HG02763 (cell line): Measurements from ENCODE around the gene ZKSCAN5.
A peak's percentile ranks its signal among the peaks of the same experiment; 100 is the strongest.

ENCODE experiments used
- ATAC-seq: cut with Tn5 transposase; IDR thresholded peaks from one replicate; pipeline ENCODE4 v1.9.1; 2021; ENCODE audit warnings: mild to moderate bottlenecking, moderate library complexity; ENCODE audit not compliant: unreplicated experiment

Gene ZKSCAN5

DNA sequence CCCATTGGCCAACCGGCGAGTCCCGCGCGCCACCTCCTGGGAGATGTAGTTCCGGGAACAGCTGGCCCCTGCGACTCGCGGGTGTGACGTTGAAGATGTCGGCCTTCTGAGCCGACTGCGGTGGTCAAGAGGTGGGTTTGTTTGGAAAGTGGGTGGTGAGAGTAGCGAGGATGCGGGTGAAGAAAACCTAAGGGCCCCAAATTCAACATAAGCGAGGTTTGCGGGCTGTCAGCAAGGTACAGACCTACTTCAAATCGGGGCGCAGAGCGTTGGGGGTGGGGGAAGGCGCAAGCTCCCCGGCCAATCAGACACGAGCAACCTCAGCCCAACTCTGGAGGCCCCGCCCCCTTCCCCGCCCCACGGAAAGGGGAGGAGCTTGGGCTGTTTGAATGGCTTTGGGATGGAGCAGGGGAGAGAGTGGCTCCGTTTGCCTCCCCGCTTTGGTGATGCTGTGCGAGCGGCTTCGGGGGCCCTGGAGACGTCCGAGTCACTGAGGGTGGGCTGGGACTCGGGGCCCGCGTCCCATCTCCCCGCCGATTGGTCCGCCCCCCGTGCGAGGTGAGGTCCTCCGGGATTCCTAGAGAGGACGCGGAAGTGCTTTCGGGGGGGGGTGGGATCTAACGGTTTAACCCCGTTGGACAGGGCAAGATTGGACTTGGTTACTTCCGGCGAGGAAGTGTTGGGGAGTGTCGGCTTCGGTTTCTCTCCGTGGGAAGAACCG is at the start of gene ZKSCAN5:
Gene ZKSCAN5 (plus strand): TSS at position 60 of the 721 bp plus-strand sequence. CDS start 1,383 bp downstream, outside the sequence.
- ATAC-seq, result peak; percentile 84

DNA sequence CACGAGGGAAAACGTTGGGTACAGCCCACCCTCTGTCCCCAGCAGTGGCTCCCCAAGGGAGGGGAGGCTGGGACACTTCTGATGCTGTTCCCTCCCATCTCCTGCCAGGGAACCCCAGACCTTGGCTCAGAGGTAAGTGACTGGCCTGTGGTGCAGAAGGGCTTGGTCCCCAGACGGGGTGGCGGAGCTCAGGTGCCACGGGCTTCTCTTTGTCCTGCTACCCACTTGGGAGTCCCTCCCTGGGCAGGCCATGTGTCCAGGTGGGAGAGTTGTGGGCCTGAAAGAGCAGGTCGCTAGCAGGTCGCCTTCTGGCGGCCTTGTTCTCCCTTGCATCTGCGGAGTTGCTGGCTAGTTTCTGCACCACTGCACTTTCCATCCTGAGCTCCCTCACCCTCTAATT is 48.6 kb upstream of the ZKSCAN5 start:
- no peak for ATAC-seq

DNA sequence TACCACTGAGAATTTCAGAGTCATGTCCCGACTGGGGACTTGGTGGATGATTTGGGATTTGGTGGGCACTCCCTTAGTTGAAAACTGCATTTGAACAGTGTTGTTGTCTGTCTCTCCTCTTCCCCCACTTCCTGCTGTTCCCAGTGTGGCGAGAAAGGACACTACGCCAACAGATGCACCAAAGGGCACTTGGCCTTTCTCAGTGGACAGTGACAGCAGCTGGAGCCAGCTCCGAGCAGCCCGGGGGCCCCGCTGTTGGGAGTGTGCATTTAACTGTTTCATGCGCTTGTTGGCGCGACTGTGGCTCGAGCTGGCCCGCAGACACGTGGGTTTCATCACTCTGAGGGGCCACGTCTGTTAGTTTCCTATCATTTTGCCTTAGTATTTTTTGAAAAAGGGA is 48.2 kb upstream of the ZKSCAN5 start:
- ATAC-seq, result no peak

DNA sequence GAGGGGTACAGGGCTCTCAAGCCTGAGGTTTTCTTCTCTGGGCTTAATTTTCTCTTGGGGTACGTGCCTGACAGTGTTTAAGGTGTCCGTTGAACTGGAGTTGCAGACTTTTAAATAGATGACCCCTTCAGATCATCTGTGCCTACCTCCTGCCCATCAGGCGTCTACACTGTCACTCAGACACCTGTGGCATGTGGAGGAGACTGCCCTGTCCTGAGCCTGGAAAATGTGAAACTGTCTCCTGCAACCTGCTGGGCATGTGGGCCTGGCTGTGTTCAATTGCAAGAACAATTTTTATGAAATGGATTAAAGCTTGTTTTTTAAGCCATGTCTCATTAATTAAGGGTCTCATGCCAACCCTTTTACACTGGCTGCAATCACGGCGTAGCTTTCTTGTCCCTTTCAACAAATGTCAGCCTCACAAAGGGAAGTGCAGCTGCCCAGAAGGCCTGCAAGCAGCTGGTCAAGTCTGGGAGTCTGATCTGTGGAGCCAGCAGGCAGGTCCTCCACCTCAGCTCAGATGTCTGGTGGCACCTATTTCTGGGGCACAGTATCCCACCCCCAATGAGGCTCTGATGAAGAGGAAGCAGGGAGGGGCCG is 47.3 kb upstream of the ZKSCAN5 start:
- no peak for ATAC-seq

DNA sequence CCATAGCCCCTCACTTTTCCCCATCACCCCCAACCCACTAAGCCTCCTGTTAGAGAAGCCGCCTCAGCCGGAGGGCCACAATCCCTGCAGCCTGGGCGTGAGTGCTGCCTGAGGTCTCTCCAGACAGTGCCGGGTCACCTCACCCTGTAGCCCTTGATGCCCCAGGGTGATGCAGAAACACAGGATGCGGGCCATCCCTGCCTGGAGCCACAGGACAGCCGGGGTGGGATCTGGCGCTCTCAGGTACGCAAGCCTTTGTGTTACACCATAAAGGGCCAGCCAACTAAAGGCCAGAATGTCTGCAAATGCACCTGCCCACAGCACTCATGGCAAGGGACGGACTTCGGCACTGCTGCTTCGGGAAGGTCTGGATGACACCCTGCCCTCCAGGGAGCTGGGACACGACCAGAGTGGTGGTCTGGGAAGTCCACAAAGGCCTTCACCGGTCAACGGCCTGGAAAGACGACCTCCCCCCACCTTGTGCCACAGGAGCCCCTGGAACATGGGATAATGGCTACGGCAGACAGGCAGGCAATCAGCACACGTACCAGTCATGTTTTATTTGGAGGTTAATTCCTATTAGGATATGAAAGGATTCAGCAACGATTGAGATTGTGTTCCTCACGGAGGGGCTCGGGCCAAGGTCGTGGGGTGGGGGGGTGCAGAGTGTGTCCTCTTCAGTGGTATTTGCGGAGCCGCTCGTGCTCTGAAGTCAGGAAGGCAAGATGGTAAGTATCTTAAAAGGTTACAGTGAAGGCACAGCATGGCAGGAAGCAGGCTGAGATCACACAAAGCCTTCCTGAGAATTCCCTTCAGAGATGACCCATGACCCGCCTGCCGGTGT is 46.6 kb upstream of the ZKSCAN5 start:
- no peak for ATAC-seq

DNA sequence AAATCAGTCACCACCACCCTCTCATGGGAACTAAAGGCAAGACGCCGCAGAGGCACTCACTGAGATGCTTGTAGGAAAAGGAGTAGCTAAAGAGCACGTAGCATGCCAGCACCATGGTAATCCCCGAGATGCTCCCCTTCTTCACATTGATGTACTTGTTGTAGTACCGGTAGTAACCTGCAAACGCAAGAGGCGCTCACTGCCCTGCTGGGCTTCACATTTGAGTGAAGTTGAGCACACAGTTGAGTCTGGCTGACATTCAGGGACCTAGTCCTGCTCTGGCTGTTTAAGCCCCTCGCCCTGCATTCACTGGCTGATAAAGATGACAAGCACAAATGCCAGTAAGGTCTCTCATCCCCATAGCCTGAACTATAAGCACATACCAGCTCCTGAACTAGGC is 45.4 kb upstream of the ZKSCAN5 start:
- ATAC-seq, result no peak

DNA sequence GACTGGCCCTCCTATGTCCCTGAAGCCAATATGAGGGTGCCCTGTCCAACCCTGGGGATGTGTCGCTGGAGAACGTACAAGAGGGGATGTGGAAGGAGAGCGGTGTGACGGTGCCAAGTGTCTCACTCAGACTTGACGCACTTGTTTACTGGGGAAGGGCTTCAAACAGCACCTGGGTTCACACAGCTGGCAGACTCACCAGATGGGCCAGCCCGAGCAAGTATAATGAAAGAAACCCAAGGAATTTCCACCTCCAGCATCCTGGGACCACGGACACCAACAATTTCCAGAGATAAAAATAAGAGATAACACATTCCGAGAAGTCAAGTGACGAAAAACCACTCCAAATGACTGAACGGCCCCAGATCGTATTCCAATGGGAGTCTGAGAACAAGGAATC is 43.8 kb upstream of the ZKSCAN5 start:
- no peak for ATAC-seq

DNA sequence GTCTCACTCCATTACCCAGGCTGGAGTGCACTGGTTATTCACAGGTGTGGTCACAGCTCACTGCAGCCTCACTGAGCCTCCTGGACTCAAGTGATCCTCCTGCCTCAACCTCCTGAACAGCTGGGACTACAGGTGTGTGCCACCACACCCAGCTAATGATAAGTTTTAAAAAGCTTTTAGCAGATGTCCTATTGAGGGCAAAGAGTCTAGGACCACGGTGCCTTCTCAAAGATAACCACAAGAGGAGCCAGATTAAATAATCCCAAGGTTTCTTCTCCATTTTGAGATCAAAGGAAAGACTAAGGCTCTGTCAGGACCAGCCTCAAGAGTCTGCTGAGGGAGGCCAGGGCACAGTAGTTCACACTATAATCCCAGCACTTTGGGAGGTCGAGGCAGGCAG is 43.2 kb upstream of the ZKSCAN5 start:
- no peak for ATAC-seq

DNA sequence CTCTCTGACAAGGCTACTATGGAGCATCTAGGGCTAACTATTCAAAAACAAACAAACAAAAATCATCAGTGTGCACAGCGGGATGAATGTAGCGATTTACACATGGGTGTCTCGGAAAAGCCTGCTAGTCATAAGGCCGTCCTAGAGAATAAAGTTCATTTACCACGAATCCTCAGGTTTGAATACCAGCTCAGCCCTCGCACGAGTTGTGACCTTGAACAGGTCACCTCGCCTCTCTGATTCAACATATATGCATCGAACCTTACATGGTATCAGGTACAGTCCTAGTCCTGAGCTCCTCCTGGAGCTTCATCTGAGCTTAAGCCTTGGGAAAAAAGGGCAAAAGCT is 39.1 kb upstream of the ZKSCAN5 start:
- no peak for ATAC-seq

DNA sequence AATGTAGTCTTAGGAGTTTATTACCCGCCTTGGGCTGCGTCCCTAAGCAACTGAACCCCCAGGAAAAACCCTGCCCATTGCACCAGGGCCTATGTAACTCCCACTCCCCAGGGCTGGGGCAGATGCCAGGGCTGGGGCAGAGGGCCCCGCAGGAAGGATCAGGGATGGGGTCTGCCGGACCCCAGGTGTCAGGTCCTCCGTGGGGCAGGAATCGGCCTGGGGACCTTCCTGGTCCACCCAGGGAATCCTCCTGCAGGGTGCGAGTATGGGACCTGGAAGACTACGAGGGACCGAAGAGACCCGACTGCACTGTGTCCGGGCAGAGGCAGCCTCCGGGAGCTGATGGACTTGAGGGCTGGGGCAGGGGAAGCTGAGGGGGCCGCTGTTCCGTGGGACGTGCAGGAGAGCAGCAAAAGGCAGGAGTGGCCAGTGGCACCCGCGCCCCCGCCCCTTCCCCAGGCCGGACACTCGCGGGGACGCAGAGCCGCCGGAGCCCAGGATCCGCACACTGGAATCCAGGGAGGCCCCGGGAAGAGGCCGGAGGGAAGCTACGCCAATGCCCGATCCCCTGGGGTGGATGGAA is 36.0 kb upstream of the ZKSCAN5 start:
- ATAC-seq, result no peak

DNA sequence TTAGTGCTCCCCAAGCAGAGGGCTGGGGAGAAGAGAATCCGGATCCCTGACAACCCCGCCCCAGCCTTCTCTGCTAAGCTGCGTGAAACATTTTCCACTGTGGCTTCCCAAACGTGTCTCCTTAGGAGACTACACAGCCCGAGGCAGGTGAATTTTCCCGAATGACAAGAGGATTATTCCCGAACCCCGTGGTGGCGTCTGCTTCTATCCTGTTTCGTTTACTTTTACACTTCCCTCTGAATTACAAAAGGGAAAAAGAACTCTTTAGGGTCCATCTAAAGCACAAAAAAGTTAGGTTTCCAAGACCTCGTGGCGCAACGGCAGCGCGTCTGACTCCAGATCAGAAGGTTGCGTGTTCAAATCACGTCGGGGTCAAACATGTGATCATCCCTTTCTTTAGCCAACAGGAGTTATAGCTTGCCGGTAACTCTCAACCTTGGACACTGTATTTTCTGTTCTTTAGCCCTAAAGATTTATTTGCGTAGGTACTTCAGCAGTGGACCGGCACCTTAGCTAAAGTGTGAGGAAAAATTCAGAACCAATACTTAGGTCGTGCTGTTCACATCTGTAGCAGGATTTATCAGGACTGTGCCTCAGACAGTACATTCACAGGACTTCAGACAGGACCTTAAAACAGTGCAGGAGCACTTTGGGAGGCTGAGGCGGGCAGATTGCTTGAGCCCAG is 34.9 kb upstream of the ZKSCAN5 start:
- no peak for ATAC-seq

DNA sequence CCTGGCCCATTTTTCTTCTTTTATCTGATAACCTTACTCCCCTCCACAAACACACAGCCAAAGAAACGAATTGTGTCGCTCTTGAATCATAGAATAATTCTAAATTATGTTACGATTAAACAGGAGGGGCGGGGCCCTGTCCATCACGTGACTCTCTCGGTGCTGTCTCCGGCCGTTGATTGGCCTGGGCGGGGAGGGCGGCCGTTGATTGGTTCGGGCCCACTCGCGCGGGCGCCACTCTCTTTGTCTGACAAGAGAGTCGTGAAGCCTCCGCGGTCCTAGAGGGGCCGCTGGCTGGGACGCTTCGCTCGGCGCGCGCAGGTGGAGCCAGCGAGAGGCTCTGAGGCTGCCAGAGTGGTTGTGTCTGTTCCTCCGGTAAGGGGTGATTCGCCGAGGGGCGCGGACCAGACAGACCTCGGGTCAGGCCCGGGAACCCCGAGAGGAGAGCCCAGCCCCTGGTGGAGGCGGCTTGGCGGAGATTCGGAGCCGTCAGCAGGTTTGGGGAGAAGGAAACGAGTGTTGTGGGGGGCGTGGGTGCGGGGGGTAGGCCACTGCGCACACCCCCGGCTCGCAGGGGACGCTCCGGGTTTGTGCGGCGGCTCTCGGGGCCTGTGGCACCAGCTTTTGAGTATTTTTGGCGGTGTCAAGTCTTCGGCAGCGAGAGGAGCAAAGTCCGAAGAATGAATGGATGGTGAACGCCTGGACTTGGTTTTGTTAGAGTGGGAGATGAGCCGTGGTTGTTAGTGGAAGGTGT is 31.7 kb upstream of the ZKSCAN5 start, which contains the start of gene ZNF789:
Gene ZNF789 (plus strand): TSS at position 330 of the 754 bp plus-strand sequence. CDS start 3,567 bp downstream, outside the sequence.
- ATAC-seq, result peak; percentile 95

DNA sequence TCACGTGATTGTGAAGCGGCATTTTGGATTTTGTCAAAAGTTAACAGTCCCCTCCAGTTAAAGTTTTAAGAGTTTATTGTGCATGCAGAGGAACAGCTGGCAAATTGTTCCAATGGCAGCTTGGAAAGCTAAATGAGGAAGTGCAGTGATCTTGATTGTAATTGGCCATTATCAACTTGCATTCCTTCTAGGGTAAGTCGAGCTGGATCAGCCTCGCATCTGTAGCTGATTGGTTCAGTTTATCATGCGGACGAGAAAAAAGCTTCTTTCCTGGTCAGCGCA is 31.2 kb upstream of the ZKSCAN5 start:
- no peak for ATAC-seq

DNA sequence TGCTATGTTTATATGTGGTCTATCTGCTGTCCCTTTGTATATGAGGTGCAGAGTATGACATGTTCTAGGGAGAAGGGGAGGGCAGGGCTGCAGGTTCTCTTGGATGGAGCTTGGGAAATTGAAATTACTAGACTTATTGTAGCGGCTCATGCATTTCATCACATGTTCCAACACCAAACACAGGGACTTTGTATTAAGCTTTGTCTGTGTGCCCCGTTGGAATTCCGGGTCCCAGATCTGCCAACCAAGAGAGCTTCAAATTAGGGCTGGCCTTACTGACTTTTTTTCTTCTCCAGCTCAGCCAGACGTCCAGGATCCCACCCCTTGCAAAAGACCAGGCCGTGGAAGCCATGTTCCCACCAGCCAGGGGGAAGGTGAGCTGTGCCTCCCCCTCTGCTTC is 28.4 kb upstream of the ZKSCAN5 start:
- no peak for ATAC-seq

DNA sequence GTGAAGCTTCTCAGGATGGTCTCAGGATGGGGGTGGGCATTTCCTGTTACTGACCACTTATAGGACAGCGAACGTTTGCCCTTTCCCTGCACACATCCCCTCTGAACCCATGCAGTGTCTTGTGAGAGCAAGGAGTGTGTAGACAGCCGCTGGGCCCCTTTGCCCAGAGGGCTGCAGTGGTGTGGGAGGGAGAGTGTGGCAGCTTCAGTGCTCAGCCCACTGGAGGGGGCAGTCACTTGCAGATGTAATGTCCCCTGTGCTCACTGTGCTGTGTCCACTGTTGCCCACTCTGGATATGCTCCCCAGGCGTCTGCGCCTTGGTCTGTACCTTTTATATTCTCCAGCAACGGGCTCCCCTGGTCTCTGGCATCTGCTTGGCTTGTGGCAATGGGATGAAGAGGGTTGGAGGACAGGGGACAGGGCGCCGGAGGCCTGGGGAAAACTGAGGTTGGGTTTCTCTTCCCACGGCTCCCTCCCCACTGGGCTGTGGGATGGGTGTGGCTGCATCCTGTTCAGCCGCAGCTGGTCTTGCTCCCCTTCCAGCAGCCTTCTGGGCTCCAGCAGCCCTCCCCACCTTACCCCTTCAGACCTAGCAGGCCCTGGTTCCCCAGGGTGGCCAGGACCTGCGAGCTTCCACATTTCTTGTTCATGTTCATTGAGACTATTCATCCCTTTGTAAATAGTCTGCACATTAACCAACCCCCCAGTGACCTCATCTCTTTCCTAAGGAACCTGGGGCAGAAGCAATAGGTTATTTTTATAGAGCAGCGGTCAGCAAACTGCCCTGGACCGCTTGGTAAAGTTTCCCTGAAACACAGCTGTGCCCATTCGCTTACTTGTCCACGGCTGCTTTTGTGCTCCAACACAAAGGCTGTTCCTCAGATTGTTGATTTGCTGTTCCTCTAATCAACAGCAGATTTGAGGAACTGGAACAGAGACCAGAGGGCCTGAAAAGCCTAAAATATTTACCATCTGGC is 25.7 kb upstream of the ZKSCAN5 start:
- no peak for ATAC-seq

DNA sequence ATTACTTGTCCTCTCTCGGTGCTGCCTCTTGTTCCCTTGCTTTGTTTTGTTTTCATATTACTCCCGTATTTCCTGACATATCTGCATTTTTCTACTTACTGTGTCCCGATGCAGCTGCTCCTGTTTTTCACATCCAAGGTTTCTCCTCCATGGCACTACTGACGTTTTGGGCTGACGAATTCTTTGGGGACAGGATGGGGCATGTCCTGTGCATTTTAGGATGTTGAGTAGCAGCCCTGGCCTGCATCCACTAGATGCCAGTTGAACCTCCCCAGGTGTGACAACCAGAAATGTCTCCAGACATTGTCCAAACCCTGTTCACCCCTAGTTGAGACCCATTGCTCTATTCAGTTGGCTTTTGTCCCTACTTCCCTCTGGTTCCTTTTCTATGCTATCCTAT is 19.4 kb upstream of the ZKSCAN5 start:
- ATAC-seq, result no peak

DNA sequence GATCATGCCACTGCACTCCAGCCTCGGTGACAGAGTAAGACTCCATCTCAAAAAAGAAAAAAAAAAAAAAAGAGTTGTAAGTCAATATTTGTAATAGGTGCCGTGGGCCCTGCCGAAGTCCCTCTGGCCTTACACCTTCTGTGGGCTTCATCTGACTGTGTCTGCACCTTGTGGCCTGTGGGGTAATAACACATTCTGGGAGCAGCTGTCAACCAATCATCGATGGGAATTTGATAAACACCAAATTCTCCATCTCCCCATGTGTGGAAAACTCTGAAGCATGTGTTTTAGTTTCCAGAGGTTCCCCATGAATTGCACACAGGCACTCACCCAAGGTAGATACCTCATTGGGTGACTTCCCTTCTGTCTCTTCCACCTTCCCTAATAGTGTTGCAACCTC is 15.2 kb upstream of the ZKSCAN5 start:
- no peak for ATAC-seq

DNA sequence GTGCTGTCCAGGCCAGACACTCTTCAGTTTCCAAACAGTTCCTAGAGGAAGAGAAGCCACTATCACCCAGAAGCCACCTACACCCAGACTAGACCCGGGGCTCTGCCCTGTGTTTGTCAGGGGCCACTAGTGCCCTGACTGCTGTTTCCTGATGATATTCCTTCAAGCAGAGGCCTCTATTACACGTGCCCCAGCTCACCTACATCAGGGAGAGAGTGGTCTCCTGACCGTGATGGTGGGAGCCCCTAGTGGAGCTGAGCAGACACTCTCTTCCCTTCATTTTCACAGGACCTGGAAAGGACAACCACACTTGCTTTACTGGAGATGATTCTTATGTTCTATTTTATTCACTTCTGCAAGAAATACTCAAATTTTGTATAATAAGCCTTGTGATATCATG is 13.6 kb upstream of the ZKSCAN5 start:
- ATAC-seq, result no peak

DNA sequence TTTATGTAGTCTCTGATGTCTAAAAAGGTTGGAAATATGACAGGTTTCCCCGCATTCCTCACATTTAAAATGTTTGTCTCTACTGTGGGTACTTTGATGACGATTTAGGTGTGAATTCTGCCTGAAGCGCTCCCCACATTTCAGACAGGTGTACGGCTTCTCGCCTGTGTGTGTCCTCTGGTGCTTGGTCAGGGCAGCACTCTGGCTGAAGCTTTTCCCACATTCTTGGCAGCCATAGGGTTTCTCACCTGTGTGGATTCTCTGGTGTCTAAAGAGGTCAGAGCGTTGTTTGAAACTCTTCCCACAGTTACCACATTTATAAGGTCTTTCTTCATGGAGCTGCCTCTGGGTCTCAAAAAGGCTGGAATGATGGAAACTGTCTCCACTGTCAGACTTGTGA is 10.6 kb upstream of the ZKSCAN5 start:
- no peak for ATAC-seq
